Measurements from ENCODE around the gene ERC2. TPM values are rescaled to one million over a fixed set of nuclear protein-coding genes. Genes with fewer than 3 reads are reported as not detected.

The ERC2 gene
- total RNA-seq, 4 donors from 2014 or later = 0.81 to 2.9 (median 1.6) TPM

GRCh38 chr3:56121716-56122115 lies 346.6 kb downstream of the ERC2 start:
- TF ChIP-seq EP300 (IDR thresholded peaks at IDR 0.05) (no peak), POLR2AphosphoS5 (IDR thresholded peaks at IDR 0.05) (no peak), CTCF (IDR thresholded peaks at IDR 0.05) (no peak), POLR2A (IDR thresholded peaks at IDR 0.05) (no peak)
- H3K4me3 ChIP-seq = no peak overlapping the region
- H3K9me3 ChIP-seq = no peaks in the 10 kb centered on the region
- H3K36me3 ChIP-seq = no peaks in the 10 kb centered on the region
- WGBS, 2 donors (ENCODE audit: low coverage in 1 of 2) = 68 to 73% methylated on average over 2 of the region's 2 CpGs
- no peaks in the 10 kb centered on the region for H3K4me1 ChIP-seq
- no peak overlapping the region for H3K27ac ChIP-seq
- no peaks in the 10 kb centered on the region for H3K27me3 ChIP-seq
- ATAC-seq = no peak

- peak overlapping the region in 1 of 4 donors; percentile 27 for H3K27ac ChIP-seq
- H3K4me3 ChIP-seq = no peak overlapping the region
Observed at GRCh38 chr3:56119575-56120349, 348.5 kb downstream of the ERC2 start.

GRCh38 chr3:56118968-56119367 lies 349.3 kb downstream of the ERC2 start:
- H3K36me3 ChIP-seq = no peaks in the 10 kb centered on the region
- H3K9me3 ChIP-seq = peaks cover 0 to 14% (median 0%) of the 10 kb centered on the region in 3 donors
- H3K4me1 ChIP-seq = no peaks in the 10 kb centered on the region
- no peak for ATAC-seq
- no peak overlapping the region for H3K4me3 ChIP-seq
- H3K27ac ChIP-seq = no peak overlapping the region
- no peaks in the 10 kb centered on the region for H3K27me3 ChIP-seq
- no peak for TF ChIP-seq POLR2AphosphoS5 (IDR thresholded peaks at IDR 0.05)
- no peak for TF ChIP-seq CTCF (IDR thresholded peaks at IDR 0.05)
- no peak for TF ChIP-seq POLR2A (IDR thresholded peaks at IDR 0.05)
- no peak for TF ChIP-seq EP300 (IDR thresholded peaks at IDR 0.05)
- 33 to 48% methylated on average over 1 of the region's 1 CpG for WGBS, 2 donors (ENCODE audit: low coverage in 1 of 2)

More at GRCh38 chr3:56119575-56120349, 348.5 kb downstream of the ERC2 start:
- peak; percentile 84 for ATAC-seq
- Histone ChIP-seq H3K36me3 (no peaks in the 10 kb centered on the region), H3K4me1 (no peaks in the 10 kb centered on the region), H3K27me3 (no peaks in the 10 kb centered on the region), H3K9me3 (peaks cover 0 to 12% (median 0%) of the 10 kb centered on the region in 3 donors)
- TF ChIP-seq POLR2AphosphoS5 (IDR thresholded peaks at IDR 0.05) (peak; percentile 32), EP300 (IDR thresholded peaks at IDR 0.05) (no peak), POLR2A (IDR thresholded peaks at IDR 0.05) (no peak), CTCF (IDR thresholded peaks at IDR 0.05) (no peak)
- 72 to 100% methylated on average over 1 to 5 of the region's 5 CpGs for WGBS, 2 donors (ENCODE audit: low coverage in 1 of 2)

- Histone ChIP-seq H3K4me1 (peaks cover 0 to 11% (median 0%) of the 10 kb centered on the region in 3 donors), H3K9me3 (peaks cover 0 to 14% (median 0%) of the 10 kb centered on the region in 3 donors), H3K4me3 (no peak overlapping the region), H3K27ac (no peak overlapping the region), H3K36me3 (no peaks in the 10 kb centered on the region), H3K27me3 (no peaks in the 10 kb centered on the region)
- TF ChIP-seq POLR2AphosphoS5 (IDR thresholded peaks at IDR 0.05) = no peak
- no peak for TF ChIP-seq CTCF (IDR thresholded peaks at IDR 0.05)
- TF ChIP-seq EP300 (IDR thresholded peaks at IDR 0.05) = no peak
- TF ChIP-seq POLR2A (IDR thresholded peaks at IDR 0.05) = no peak
- no peak for ATAC-seq
- 56 to 57% methylated on average over 1 of the region's 2 CpGs for WGBS, 2 donors (ENCODE audit: low coverage in 1 of 2)
Observed at GRCh38 chr3:56115698-56116097, 352.6 kb downstream of the ERC2 start.

- H3K4me1 ChIP-seq = peaks cover 0 to 11% (median 0%) of the 10 kb centered on the region in 3 donors
- H3K4me3 ChIP-seq = no peak overlapping the region
- no peak for TF ChIP-seq POLR2AphosphoS5 (IDR thresholded peaks at IDR 0.05)
- TF ChIP-seq EP300 (IDR thresholded peaks at IDR 0.05) = no peak
- no peak for TF ChIP-seq POLR2A (IDR thresholded peaks at IDR 0.05)
- no peak for TF ChIP-seq CTCF (IDR thresholded peaks at IDR 0.05)
- no peak overlapping the region for H3K27ac ChIP-seq
- H3K27me3 ChIP-seq = no peaks in the 10 kb centered on the region
- WGBS, 2 donors (ENCODE audit: low coverage in 1 of 2) = 50 to 82% methylated on average over 1 to 2 of the region's 2 CpGs
- ATAC-seq = no peak
- H3K9me3 ChIP-seq = peaks cover 0 to 14% (median 0%) of the 10 kb centered on the region in 3 donors
- no peaks in the 10 kb centered on the region for H3K36me3 ChIP-seq
Observed at GRCh38 chr3:56115199-56115598, 353.1 kb downstream of the ERC2 start.
